HS-27A (cell line): ENCODE measurements around the gene KCNJ2.

Source experiments
- DNase-seq: peaks from one replicate; pipeline ENCODE4 v3.0.0-alpha.2; 2012; ENCODE audit warnings: low read depth, missing footprints

Gene KCNJ2

GRCh38 chr17:70168977-70169708, at the start of gene KCNJ2:
TSS of gene KCNJ2 (plus strand) at chr17:70169532. CDS start at chr17:70175040, 5,508 bp downstream.
- no peak for DNase-seq

- DNase-seq: no peak
These were observed 49.8 kb upstream of the KCNJ2 start for GRCh38 chr17:70119545-70119944.

GRCh38 chr17:70119983-70120382, 49.3 kb upstream of the KCNJ2 start:
- no peak for DNase-seq

GRCh38 chr17:70120425-70120824, 48.9 kb upstream of the KCNJ2 start:
- DNase-seq: no peak

- DNase-seq: no peak
These were observed 48.2 kb upstream of the KCNJ2 start for GRCh38 chr17:70121126-70121525.

- no peak for DNase-seq
These were observed 46.1 kb upstream of the KCNJ2 start for GRCh38 chr17:70123193-70123592.

- DNase-seq: no peak
These were observed 44.6 kb upstream of the KCNJ2 start for GRCh38 chr17:70124723-70125122.

- no peak for DNase-seq
These were observed 42.0 kb upstream of the KCNJ2 start for GRCh38 chr17:70127221-70127873.

- no peak for DNase-seq
These were observed 40.5 kb upstream of the KCNJ2 start for GRCh38 chr17:70128727-70129238.

- no peak for DNase-seq
These were observed 39.0 kb upstream of the KCNJ2 start for GRCh38 chr17:70130289-70130688.

- DNase-seq: no peak
These were observed 36.8 kb upstream of the KCNJ2 start for GRCh38 chr17:70132505-70132904.

GRCh38 chr17:70134042-70134441, 35.3 kb upstream of the KCNJ2 start:
- DNase-seq: no peak

GRCh38 chr17:70134777-70135176, 34.6 kb upstream of the KCNJ2 start:
- no peak for DNase-seq

GRCh38 chr17:70136131-70136530, 33.2 kb upstream of the KCNJ2 start:
- DNase-seq: no peak

- DNase-seq: no peak
These were observed 31.7 kb upstream of the KCNJ2 start for GRCh38 chr17:70137451-70138230.

GRCh38 chr17:70138291-70138865, 31.0 kb upstream of the KCNJ2 start:
- no peak for DNase-seq

- DNase-seq: no peak
These were observed 29.8 kb upstream of the KCNJ2 start for GRCh38 chr17:70139449-70139993.

- no peak for DNase-seq
These were observed 25.0 kb upstream of the KCNJ2 start for GRCh38 chr17:70144260-70144846.

GRCh38 chr17:70153210-70153609, 16.1 kb upstream of the KCNJ2 start:
- DNase-seq: no peak

- DNase-seq: no peak
These were observed 12.2 kb upstream of the KCNJ2 start for GRCh38 chr17:70157151-70157550.

GRCh38 chr17:70158180-70158579, 11.2 kb upstream of the KCNJ2 start:
- DNase-seq: no peak

- no peak for DNase-seq
These were observed 10.7 kb upstream of the KCNJ2 start for GRCh38 chr17:70158591-70158990.
